Lower lobe of right lung (tissue), 2 donors: ENCODE measurements around the gene MYOF. TPM values are rescaled to one million over a fixed set of nuclear protein-coding genes. Genes with fewer than 3 reads are reported as not detected.
A peak's percentile ranks its signal among the peaks of the same experiment; 100 is the strongest.

Source experiments
- ATAC-seq, 2 donors: fragments of 200-7000 bp; cut with Tn5 transposase; one replicate each; pipeline ENCODE4 v1.9.1; 2020 to 2022; ENCODE audit warnings: mild to moderate bottlenecking in 2 of 2, moderate library complexity in 2 of 2
- DNase-seq: peaks from one replicate; pipeline ENCODE4 v3.0.0-alpha.2; 2020
- H3K27ac ChIP-seq: fragments of 200-600 bp; one replicate; pipeline ENCODE4 v1.8.0; 2022
- H3K27me3 ChIP-seq: fragments of 200-600 bp; one replicate; pipeline ENCODE4 v1.8.0; 2022; ENCODE audit warnings: low read depth
- H3K36me3 ChIP-seq: fragments of 200-600 bp; one replicate; pipeline ENCODE4 v1.8.0; 2022; ENCODE audit warnings: mild to moderate bottlenecking
- H3K4me1 ChIP-seq: fragments of 200-600 bp; one replicate; pipeline ENCODE4 v1.8.0; 2022
- H3K4me3 ChIP-seq: fragments of 200-600 bp; one replicate; pipeline ENCODE4 v1.8.0; 2022; ENCODE audit warnings: mild to moderate bottlenecking
- H3K9me3 ChIP-seq: fragments of 200-600 bp; one replicate; pipeline ENCODE4 v1.8.0; 2022
- CTCF ChIP-seq: fragments of 200-600 bp; IDR thresholded peaks from one replicate; pipeline ENCODE4 v1.8.0; 2022; ENCODE audit warnings: antibody characterized with exemption, mild to moderate bottlenecking
- intact Hi-C: fragments of 100-400 bp; cut with DNase I; formaldehyde crosslinking; loops from one replicate; pipeline ENCODE4 v1.11.0; 2022
- total RNA-seq: library from RNA; stranded (reverse); fragmentation: NEBNext Ultra II Directional; extraction: Animal tissue kit (Norgen Biotek cat#: 25700); gene quantifications from one replicate; pipeline ENCODE4 v1.2.1, GENCODE V29; 2021
- donor health status: DM: no; HTN: yes; CAD: no; lungs with severe emphysema.

Gene MYOF
- total RNA-seq, 1 donor from 2014 or later = 127 TPM

GRCh38 chr10:93416824-93417223 is 65.3 kb downstream of the MYOF start:
- peaks cover 10% of the 10 kb centered on the region for H3K36me3 ChIP-seq
- no peaks in the 10 kb centered on the region for H3K27me3 ChIP-seq
- H3K27ac ChIP-seq = no peak overlapping the region
- H3K4me1 ChIP-seq = peaks cover 48% of the 10 kb centered on the region
- intact Hi-C loops = no loop called here
- no peaks in the 10 kb centered on the region for H3K9me3 ChIP-seq
- no peak for DNase-seq
- no peak for TF ChIP-seq CTCF
- ATAC-seq = no peak
- no peak overlapping the region for H3K4me3 ChIP-seq

DNA sequence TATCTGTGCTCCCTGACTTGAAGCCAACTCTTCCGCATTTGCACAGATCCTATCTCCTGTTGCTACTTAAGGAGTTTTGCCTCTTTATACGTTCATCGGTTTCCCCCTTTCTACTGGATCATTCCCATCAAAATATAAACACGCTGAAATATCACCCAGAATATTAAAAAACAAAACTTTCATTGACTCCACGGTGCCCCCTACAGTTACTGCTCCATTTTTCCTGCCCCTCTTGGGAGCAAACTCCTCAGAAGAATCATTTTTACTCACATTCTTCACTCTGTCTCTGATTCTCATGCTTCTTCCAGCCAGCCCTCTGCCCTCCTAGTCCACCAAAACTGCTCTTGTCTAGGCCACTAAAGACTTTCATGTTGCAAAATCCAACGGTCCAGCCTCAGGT is 66.4 kb downstream of the MYOF start:
- TF ChIP-seq CTCF = no peak

DNA sequence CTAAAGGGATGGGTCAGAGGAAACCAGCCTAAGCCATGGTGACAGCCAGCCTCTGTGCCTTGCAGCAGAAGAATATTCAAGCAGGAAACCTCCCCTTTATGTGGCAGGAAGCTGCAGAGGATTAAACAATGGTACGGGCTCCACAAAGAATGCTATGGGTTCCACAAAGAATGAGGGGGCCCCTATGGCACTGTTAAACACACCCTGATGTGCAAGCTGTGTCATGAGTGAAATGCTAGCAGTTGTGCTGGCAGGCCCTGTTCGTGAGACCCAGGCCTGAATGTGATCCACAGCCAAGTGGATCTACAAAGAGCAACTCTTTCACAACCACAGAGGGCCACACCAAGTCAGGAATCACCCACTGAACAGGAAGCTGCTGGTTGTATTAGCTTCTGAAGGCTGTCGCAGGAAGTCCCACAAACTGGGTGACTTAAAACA is 68.9 kb downstream of the MYOF start:
- ATAC-seq (peak; percentile 31 to 36), DNase-seq (no peak)
- peaks cover 14% of the 10 kb centered on the region for H3K36me3 ChIP-seq
- no peaks in the 10 kb centered on the region for H3K9me3 ChIP-seq
- TF ChIP-seq CTCF = no peak
- intact Hi-C loops = no loop called here
- peaks cover 27% of the 10 kb centered on the region for H3K4me1 ChIP-seq
- no peak overlapping the region for H3K4me3 ChIP-seq
- H3K27ac ChIP-seq = peak overlapping the region; percentile 38
- H3K27me3 ChIP-seq = no peaks in the 10 kb centered on the region

More for the DNA sequence above, 66.4 kb downstream of the MYOF start:
- Histone ChIP-seq H3K9me3 (no peaks in the 10 kb centered on the region), H3K27me3 (no peaks in the 10 kb centered on the region), H3K4me3 (no peak overlapping the region), H3K36me3 (no peaks in the 10 kb centered on the region), H3K27ac (no peak overlapping the region), H3K4me1 (peaks cover 36% of the 10 kb centered on the region)
- DNase-seq (no peak), ATAC-seq (no peak)
- intact Hi-C loops = no loop called here

GRCh38 chr10:93412801-93413200 is 69.3 kb downstream of the MYOF start:
- H3K4me3 ChIP-seq = no peak overlapping the region
- DNase-seq = no peak
- no peaks in the 10 kb centered on the region for H3K9me3 ChIP-seq
- peaks cover 19% of the 10 kb centered on the region for H3K36me3 ChIP-seq
- peaks cover 25% of the 10 kb centered on the region for H3K4me1 ChIP-seq
- no peak for TF ChIP-seq CTCF
- intact Hi-C loops = no loop called here
- H3K27ac ChIP-seq = peak overlapping the region; percentile 49
- H3K27me3 ChIP-seq = no peaks in the 10 kb centered on the region
- ATAC-seq = peak; percentile 47 to 59

DNA sequence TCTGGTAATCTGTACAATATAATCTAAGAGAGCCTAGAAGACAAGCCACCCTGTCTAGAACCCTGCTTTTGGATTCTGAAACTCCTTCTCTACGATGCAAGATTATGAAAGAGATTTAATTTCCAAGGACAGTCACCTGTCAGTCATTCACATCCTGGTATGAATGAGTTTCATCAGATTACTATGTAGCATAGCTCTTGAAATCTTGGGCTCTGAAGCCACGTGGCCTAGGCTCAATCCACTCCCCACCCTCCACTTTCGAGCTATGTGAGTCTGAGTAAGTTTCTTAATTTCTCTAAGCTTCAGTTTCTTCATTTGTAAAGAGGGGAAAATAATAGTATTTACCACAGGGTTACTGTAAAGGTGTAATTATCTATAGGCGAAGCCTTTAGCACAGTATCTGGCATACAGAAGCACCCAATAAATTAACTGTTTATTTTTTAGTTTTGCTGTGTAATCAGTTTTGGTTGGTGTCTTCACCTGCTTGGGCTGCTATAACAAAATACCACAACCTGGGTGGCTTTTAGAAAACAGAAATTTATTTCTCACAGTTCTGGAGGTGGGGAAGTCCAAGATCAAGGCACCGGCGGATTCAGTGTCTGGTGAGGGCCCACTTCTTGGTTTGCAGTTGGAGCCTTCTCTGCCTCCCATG is 71.3 kb downstream of the MYOF start:
- TF ChIP-seq CTCF = no peak
- ATAC-seq = no peak
- H3K9me3 ChIP-seq = no peaks in the 10 kb centered on the region
- H3K4me3 ChIP-seq = no peak overlapping the region
- no peak overlapping the region for H3K27ac ChIP-seq
- peaks cover 21% of the 10 kb centered on the region for H3K36me3 ChIP-seq
- intact Hi-C loops = no loop called here
- no peak for DNase-seq
- H3K27me3 ChIP-seq = no peaks in the 10 kb centered on the region
- peaks cover 19% of the 10 kb centered on the region for H3K4me1 ChIP-seq
